Fibroblast of upper back skin (primary cell): ENCODE results near the gene FAM20C.
A peak's percentile ranks its signal among the peaks of the same experiment; 100 is the strongest.
"Not testable (repeated sequence)": the region's sequence is repeated elsewhere in the genome, so short reads cannot be mapped to it uniquely, and the experiment has no call there.

Experiments
- DNase-seq: peaks from one replicate; pipeline ENCODE4 v3.0.0-alpha.2; 2013

The FAM20C gene

DNA sequence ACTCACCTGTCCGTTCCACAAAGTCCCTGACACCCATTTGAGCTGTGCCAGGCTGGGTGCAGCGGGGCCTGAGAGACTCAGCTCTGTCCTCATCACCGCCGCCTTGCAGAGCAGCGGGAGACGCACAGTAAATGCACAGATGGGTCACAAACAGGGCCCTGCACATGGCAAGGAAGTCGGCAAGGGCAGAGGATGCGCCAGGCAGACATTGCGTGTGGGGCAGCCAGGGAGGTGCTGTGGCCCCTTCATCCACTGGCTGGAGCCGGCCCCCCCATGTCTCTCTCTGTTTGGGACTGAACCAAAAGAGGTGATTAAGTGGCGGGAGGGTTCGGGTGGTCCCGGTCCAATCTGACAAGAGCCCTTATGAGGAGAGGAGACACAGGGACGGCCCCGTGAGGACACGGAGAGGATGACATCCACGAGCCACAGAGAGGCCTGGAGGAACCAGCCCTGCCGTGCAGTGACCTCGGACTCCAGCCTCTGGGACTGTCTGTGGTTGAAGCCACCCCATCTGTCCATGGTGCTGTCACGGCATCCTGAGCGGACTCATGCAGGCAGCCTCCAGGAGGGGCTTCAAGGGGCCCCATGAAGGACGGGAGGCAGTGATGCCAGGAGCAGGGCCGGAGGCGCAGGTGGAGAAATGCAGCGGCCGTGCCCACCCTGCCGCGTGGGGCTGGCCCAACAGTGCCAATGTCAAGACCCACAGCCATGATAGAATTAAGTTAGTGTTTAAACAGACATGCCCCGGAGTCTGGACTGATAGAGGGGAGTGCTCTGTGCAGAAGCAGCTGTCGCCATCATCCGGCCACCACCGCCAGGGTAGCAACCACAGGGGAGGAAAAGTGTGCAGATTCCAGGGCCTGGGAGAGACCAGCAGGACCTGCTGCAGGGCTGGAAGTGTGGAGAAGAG, 69.2 kb downstream of the FAM20C start:
- no peak for DNase-seq

DNA sequence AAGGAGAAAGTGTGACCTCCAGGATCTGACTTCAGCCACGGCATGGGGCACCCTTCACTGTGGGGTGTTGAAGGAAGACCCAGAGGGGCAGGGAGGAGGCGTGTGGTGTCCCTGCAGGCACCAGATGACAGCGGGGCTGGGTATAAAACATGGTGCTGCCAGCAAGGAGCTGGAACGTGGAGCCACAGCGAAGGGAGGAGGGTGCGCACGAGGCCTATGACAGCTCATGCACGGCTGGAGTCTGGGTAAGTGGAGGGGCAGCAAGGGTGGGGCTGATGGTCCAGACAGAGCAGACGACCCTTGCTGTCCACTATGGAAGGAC, 69.8 kb downstream of the FAM20C start:
- no peak for DNase-seq

DNA sequence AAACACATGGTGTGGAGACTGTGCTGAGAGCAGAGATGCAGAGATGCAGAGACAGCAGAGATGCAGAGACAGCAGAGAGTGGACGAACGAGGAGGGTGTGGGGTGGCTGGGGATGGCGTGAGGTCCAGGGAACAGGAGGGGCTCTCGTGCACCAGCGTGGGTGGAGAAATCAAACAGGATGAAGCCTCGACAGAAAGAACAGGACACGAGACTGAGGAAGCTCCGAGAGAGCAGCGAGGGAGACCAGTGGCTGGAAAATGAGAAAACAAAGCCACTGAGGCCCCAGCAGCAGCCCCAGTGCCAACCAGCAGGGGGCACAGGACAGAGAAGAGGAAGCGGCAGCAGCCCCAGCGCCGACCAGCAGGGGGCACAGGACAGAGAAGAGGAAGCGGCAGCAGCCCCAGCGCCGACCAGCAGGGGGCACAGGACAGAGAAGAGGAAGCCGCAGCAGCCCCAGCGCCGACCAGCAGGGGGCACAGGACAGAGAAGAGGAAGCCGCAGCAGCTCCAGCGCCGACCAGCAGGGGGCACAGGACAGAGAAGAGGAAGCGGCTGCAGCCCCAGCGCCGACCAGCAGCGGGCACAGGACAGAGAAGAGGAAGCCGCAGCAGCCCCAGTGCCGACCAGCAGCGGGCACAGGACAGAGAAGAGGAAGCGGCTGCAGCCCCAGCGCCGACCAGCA, 70.4 kb downstream of the FAM20C start:
- DNase-seq: not testable (repeated sequence)

DNA sequence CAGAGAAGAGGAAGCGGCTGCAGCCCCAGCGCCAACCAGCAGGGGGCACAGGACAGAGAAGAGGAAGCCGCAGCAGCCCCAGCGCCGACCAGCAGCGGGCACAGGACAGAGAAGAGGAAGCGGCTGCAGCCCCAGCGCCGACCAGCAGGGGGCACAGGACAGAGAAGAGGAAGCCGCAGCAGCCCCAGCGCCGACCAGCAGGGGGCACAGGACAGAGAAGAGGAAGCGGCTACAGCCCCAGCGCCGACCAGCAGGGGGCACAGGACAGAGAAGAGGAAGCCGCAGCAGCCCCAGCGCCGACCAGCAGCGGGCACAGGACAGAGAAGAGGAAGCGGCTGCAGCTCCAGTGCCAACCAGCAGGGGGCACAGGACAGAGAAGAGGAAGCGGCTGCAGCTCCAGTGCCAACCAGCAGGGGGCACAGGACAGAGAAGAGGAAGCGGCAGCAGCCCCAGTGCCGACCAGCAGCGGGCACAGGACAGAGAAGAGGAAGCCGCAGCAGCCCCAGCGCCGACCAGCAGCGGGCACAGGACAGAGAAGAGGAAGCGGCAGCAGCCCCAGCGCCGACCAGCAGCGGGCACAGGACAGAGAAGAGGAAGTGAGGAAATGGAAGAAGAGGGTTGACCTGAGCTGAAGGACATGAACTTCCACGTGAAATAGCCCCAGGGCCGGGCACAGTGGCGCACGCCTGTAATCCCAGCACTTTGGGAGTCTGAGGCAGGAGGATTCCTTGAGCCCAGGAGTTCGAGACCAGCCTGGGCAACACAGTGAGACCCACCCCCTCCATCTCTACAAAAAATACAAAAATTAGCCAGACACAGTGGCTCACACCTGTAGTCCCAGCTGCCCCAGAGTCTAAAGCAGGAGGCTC, 71.3 kb downstream of the FAM20C start:
- not testable (repeated sequence) for DNase-seq

DNA sequence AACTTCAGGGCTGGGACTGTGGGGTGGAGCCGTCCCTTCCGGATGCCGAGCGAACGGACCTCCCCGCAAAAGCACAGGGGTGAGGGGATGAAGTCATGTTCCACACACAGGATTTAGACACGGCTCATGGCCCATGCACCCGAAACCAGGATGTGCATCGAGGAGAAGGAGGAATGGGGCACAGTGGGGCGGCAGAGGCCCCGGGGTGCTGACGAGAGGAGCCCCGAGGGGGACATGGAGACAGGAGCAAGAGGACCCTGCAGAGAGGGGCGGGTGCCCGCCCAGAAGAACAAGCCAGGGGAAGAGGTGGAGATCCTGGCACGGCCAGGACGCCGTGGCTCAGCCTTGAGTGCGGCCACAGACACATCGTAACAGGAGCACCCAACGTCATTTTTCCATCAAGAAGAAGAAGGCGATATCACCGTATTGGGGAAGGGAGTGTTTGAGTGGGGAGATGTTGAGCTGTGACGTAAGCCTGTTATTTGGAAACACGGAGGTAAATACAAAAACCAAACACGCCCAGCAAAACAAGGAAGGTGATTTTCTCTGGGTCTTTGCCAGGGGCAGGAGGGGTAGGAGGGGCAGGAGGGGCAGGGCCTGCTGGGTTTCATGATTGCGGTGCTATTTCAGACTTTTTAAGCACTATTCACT, 72.3 kb downstream of the FAM20C start:
- no peak for DNase-seq

DNA sequence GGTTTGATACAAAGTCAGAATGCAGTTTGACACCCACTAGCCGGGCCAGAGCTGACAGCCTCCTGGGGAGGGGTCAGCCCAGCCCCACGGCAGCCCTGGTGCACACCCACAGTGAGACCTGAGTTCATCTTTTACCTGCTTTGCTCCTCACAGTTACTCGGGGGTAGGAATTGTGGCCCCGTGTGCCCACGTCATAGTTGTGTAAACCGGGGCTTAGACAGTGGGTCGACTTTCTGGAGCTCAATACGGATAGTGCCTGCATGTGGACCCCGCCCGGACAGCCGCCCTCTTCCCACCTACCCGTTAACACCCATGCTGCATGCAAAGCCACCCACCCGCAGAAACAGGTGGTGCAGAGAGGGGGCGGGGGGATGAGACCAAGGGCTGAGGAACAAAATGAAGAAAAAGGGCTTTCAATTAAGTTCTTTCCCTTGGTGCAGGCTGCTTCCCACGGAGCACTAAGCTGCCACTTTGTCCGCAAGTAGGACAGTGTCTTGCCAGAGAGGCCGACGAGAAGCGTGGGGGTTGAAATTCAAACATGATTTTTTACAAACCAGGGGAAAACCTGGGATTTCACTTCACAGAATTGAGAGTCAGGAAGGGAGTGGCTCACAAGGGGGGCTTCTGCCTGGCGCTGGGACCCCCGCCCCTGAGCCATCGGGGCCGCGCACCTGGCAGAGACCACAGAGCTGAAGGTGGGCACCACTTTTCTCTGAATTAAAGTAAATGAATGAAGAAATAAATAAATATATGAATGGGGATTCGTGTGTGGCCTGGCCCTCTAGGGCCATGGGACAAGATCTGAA, 73.0 kb downstream of the FAM20C start:
- DNase-seq: no peak

DNA sequence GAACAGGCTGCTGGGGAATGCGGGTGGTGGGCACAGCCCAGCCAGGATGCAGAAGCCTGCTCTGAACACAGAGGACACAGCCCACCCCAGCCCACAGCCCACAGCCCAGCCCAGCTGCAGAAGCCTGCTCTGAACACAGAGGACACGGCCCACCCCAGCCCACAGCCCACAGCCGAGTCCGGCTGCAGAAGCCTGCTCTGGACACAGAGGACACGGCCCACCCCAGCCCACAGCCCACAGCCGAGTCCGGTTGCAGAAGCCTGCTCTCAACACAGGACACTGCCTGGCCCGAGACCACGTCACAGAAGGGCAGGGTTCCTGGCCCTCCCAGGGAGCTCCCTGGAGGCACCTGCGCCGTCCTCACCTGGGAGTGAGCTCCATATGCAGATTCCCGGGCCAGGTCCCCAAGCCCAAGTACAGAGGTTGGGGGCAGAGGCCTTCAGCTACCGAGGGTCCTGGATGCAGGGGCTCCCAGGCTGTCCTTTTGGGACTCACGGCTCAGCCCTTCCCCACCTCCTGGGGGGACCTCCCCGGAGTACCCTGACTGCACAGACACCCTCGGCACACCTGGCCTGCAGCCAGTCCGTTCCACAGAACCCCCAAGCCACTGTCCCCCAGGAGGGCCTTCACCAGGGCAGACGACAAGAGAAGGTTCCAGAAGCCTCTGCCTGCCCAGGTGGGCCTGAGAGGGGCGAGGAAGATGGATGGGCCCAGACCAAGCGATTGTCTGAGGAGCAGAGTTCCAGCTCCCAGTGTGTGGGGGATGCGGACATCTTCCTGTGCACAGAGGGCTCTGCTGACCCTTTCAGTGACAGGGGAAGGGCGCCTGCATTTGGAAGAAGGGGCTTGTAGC, 73.9 kb downstream of the FAM20C start:
- DNase-seq: no peak

DNA sequence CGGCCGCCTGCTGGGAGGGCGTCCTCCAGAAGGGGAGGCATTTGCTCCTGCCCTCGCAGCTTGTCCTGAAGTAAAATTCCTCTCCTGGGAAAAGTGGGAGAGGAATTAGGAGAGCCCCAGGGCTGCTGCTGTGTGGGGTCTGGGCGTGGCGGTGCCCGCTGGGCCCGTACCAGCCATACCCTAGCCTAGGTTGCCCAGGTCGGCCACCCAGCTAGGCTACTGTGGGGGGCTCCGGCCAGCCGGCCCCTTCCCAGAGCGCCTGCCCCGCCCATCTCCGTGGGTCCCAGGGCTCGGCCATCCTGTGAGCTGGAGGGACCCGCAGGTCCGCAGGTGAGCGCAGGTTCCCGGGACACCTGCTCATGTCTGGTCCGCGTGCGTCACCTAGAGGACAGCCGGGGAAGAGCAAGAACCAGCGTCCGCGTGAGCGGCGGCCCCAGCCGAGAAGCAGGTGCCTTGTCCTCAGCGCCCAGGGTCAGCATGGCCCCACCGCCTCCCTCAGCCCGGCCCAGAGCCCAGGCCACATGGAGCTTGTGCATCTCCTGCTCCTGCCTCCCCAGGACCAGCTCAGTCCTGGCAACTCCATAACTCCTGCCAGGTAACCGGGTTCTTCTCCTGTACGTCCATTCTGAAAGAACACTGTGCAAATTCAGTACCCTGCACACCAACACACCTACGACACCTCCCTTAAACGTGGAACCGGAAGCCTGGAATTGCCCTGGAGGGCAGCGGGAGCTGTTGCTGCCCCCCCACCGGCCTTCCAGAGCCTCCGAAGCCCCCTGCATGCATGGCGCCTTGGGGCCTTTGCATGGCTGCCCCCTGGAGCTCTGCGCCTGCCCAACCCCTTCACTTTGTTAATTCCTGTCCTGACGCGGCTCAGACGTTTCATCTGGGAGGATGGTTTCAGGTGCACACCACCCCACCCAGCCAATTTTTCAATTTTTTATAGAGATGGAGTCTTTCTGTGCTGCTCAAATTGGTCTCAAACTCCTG, 74.8 kb downstream of the FAM20C start:
- DNase-seq: no peak

DNA sequence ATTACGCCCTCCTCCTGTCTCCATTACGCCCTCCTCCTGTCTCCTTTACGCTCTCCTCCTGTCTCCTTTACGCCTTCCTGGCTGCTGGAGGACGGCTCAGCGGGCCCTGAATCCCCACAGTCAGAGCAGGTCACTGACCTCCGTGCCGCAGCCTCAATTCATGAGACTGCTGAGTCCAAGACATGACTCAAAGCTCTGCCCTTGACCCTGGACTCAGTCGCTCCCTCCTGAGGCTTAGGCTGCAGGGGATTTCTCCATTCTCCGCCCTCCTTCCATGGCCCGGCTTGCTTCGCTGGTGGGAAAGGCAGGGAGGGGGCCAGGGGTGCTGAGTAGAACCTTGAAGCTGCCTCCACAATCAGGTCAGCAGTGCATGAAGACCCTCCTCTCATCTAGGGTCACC, 76.6 kb downstream of the FAM20C start:
- DNase-seq: no peak

DNA sequence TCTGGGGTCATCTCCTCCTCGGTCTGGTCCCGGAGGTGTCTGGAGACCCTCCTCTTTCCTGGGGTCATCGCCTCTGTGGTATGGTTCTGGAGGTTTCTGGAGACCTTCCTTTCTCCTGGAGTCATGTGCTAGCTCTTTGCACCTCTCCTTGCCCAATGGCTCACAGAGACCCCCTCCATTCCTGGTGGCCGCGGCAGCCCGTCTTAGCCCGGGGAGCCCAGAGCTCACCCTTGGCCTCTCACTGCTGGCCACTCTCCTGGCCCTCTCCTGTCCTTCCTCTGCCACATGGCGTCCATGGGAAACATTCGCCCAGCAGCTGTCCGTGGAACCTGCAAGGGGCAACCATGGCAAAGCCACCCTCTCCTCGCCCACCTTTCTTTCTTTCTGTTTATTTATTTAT, 77.3 kb downstream of the FAM20C start:
- DNase-seq: no peak

DNA sequence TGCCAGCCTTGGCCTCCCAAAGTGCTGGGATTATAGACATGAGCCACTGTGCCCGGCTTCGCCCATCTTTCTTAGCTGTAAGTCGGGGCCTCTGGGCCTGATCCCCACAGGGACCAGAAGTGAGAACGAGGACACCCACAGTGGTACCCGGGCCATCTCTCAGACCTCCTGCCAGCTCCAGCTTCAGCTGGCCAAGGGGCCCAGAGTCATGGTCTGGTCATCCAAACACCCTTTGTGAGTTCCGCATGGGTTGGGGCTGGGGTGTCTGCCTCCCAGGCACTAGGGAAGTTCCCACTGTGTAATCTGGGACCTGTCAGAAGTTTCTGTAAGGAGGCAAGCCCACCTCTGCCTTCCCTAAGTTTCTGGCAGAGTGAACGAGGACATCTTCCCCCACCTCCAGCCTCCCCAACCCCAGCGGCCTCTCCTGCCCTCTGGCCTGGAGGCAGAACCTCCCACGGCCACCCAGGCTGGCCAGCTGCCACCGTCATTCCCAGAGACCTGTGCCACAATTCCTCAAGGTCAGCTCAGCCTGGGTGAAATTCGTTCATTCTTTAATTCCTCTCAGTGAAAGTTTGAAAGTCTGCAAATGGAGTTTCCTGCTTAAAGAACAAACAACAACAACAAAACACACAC, 78.1 kb downstream of the FAM20C start:
- no peak for DNase-seq

DNA sequence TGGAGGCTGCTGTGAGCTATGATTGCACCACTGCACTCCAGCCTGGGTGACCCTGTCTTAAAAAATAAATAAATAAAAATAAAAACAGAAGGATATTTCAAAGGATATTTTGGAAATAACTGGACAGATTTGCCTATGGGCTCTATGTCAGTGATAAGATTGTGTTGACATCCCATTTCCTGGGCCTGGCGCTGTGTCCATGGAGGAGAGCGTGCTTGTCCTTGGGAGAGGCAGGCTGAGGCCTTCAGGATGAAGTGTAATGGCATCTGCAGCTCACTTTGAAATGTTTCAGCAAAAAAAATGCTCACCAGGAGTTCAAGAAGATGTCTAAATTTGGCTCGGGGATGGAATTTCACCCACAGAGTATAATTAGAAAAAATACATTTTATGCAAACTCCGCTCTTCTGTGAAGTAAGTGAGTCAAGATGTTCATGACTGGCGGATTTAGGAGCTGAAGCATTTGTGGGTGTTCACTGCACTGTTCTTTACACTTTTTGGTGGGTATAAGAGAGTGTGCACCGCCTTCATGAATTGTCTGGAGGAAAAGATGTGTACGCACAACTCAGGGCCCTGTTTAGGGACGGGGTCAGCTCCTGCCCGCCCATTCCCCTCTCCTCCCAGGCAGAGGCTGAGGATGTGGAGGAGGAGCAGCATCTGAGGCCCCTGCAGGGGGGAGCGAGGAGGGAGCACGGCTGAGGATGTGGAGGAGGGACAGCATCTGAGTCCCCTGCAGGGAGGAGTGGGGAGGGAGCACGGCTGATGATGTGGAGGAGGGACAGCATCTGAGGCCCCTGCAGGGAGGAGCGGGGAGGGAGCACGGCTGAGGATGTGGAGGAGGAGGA, 79.1 kb downstream of the FAM20C start:
- peak; percentile 67 for DNase-seq

DNA sequence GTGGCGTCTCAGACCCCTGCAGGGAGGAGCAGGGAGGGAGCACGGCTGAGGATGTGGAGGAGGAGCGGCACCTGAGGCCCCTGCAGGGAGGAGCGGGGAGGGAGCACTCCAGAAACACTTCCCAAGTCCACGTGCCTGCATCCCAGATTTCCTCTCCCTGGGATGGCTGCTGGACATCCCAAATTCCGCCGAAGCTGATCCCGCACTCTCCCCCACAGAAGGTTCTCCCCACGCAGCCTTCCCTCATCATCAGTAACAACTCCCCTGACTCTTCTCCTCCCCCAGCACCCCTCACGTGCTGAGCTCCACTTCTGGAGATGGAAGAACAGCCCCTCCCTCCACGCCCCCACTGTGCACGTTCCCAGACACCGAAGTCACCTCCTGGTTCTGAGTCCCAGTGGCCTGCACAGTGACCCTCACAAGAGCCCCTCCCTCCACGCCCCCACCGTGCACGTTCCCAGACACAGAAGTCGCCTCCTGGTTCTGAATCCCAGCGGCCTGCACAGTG, 79.8 kb downstream of the FAM20C start:
- no peak for DNase-seq

DNA sequence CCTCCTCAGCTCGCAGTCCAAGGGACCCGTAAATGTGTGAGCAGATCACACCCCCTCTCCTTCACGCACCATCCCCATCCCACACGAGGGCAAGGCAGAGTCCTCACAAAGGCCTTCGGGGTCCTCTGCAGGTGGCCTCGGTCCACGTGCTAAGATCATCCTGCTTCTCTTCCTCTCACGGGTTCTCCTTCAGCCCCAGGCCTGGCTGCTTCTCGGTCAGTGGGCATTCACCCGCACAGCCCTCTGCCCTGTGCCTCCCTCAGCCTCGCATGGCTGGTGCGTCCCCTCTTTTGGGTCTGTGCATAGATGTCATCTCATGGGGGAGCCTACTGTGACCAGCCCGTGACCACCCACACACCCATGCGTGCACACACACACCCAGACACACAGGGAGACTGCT, 80.3 kb downstream of the FAM20C start:
- no peak for DNase-seq

DNA sequence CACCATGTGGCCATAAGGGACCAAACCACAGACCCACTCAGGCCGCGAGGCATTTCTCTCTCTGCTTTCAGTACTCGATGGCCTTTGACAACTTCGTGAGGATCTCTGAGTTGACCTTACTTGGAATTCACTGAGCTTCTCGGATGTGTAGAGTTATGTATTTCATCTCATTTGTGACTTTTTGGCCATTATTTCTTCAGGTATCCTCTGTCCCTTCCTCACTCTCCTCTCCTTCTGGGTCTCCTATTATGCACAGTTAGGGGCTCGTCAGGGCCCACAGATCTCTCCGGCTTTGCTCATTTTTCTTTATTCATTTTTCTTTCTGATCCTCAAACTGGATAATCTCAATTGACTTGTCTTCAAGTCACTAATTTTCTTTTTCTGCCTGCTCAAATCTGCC, 81.0 kb downstream of the FAM20C start:
- no peak for DNase-seq

DNA sequence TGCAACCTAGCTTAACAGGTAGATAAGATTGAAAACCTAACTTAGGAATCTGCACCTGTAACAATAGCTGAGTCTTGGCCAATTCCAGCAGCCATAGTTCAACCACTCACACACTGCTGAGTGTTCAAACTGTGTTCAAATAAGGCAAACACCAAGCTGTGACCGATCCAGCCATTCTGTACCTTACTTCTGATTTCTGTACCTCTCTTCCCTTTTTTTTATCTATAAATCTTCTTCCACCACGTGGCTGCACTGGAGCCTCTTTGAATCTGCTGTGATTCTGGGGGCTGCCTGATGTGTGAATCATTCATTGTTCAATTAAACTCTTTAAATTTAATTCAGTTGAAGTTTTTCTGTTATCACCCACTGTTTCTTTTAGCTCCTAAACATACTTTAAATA, 81.9 kb downstream of the FAM20C start:
- no peak for DNase-seq

DNA sequence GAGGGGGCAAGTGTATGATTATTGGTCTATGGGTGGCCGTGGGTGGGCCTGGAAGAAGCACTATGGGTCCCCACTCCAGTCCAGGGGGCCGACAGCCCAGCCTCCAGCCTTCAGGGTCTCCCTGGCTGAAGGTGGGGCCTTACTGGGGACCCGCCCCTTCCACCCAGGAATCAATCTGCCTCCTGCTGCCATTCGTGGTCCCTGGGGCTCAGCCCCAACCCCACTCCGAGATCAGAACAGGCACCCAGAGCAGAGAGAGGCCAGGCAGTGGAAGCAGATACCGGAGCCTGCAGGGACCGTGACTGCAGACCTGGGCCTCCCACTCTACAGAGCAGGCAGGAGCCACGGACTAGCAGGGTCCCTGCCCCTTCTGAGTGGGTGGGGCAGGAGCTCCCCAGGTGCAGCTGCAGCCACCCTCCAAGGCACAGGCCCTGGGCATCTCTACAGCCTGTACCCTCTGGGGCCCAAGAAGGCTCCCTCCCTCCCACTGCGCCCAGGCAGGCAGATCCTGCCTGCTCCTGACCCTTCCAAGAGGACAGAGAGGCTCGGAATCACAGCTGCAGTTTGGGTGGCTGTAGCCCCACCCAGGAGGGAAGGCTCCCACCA, 84.0 kb downstream of the FAM20C start:
- no peak for DNase-seq

DNA sequence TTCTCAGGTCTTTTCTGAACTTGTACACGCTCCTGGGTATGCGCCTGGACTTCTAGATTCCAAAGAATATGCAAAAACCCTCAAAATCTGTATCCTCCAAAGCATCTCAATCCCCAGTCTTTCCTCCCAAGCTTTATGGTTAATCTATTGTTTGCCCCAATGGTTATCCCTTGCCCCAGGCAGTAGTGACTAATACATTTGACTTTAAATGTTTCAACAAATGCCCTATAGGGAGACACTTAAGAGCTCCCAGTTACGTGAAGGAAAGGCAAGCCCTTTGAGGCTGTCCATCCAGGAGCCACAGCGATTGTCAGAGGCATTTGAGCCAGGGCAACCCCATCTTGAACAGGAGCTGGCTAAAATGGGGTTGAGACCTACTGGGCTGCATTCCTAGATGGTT, 84.9 kb downstream of the FAM20C start:
- DNase-seq: no peak
